HEK293 (cell line): Measurements from ENCODE around the gene TMEM39B.
A peak's percentile ranks its signal among the peaks of the same experiment; 100 is the strongest.

Source experiments
- CTCF ChIA-PET: fragments of 350-600 bp; formaldehyde crosslinking; extraction: SDS; loops from one replicate; lab custom pipeline; 2021; ENCODE audit warnings: antibody characterized with exemption; lab: Yijun Ruan, JAX
- POLR2A ChIA-PET: fragments of 300-600 bp; formaldehyde crosslinking; extraction: SDS; loops from one replicate; lab custom pipeline; 2020; ENCODE audit warnings: antibody characterized with exemption, inconsistent platforms; lab: Yijun Ruan, JAX
- H3K27ac ChIP-seq: fragments of 200-500 bp; sonication (Bioruptor generic); 2 replicates; pipeline ENCODE4 v1.5.1; 2014; ENCODE audit warnings: low read depth, low read length, control low read depth, inconsistent platforms; ENCODE audit errors: extremely low read depth
- H3K36me3 ChIP-seq, 2 experiments: fragments of 200-500 bp in 1 of 2; sonication (Bioruptor generic) in 1 of 2; 1 replicate in 1 of 2; 2 replicates in 1 of 2; pipeline ENCODE4 v1.5.1; 2014 to 2017; ENCODE audit warnings: inconsistent platforms in 2 of 2, low read length in 2 of 2; ENCODE audit not compliant: control insufficient read depth in 2 of 2, insufficient read depth in 1 of 2
- H3K4me1 ChIP-seq: fragments of 200-500 bp; sonication (Bioruptor generic); 2 replicates; pipeline ENCODE4 v1.5.1; 2014; ENCODE audit warnings: mild to moderate bottlenecking, low read length, inconsistent platforms; ENCODE audit not compliant: control insufficient read depth, insufficient read depth
- H3K4me3 ChIP-seq: 2 replicates; pipeline ENCODE4 v1.5.1; 2011; ENCODE audit warnings: low read depth, mild to moderate bottlenecking, control low read depth, low read length, moderate library complexity
- H3K9me3 ChIP-seq: fragments of 200-500 bp; sonication (Bioruptor generic); 2 replicates; pipeline ENCODE4 v1.5.1; 2014; ENCODE audit warnings: low read depth, low read length, inconsistent platforms; ENCODE audit not compliant: control insufficient read depth, insufficient read depth
- HIC1 ChIP-seq: fragments of 450-650 bp; formaldehyde crosslinking; IDR thresholded peaks from 2 replicates; pipeline ENCODE4 v1.5.1; 2016; ENCODE audit warnings: missing biosample characterization, missing genetic modification characterization
- OSR2 ChIP-seq: fragments of 450-650 bp; formaldehyde crosslinking; IDR thresholded peaks from 2 replicates; pipeline ENCODE4 v1.5.1; 2016; ENCODE audit warnings: missing biosample characterization, missing genetic modification characterization
- SP2 ChIP-seq: fragments of 450-650 bp; formaldehyde crosslinking; IDR thresholded peaks from 2 replicates; pipeline ENCODE4 v1.5.1; 2016; ENCODE audit warnings: missing biosample characterization, missing genetic modification characterization
- TRIM28 ChIP-seq: IDR thresholded peaks from 2 replicates; pipeline ENCODE4 v1.6.1; 2011; ENCODE audit warnings: low read length, control low read depth, borderline replicate concordance
- ZNF155 ChIP-seq: fragments of 450-650 bp; formaldehyde crosslinking; IDR thresholded peaks from 2 replicates; pipeline ENCODE4 v1.5.1; 2016; ENCODE audit warnings: missing biosample characterization, missing genetic modification characterization
- ZNF184 ChIP-seq: fragments of 450-650 bp; IDR thresholded peaks from 2 replicates; pipeline ENCODE4 v1.5.1; 2018; ENCODE audit warnings: missing biosample characterization, mild to moderate bottlenecking, missing genetic modification characterization
- ZNF274 ChIP-seq, 2 experiments: fragments of 200-500 bp in 1 of 2; fragments of 450-650 bp in 1 of 2; sonication (Bioruptor generic) in 1 of 2; formaldehyde crosslinking in 1 of 2; IDR thresholded peaks; 2 replicates each; pipeline versions ENCODE4 v1.5.1 to v1.6.1; 2014 to 2016; ENCODE audit warnings: borderline replicate concordance in 1 of 2, inconsistent platforms in 1 of 2, low read length in 1 of 2, missing biosample characterization in 1 of 2, missing genetic modification characterization in 1 of 2
- ZNF311 ChIP-seq: fragments of 450-650 bp; formaldehyde crosslinking; IDR thresholded peaks from 2 replicates; pipeline ENCODE4 v1.5.1; 2017; ENCODE audit warnings: missing biosample characterization, missing genetic modification characterization, borderline replicate concordance
- ZNF354C ChIP-seq: fragments of 450-650 bp; formaldehyde crosslinking; IDR thresholded peaks from 2 replicates; pipeline ENCODE4 v1.5.1; 2016; ENCODE audit warnings: missing biosample characterization, missing genetic modification characterization, low read depth, borderline replicate concordance
- ZNF544 ChIP-seq: fragments of 450-650 bp; formaldehyde crosslinking; IDR thresholded peaks from 2 replicates; pipeline ENCODE4 v1.5.0; 2017; ENCODE audit warnings: missing biosample characterization, missing genetic modification characterization
- ZNF596 ChIP-seq: fragments of 450-650 bp; IDR thresholded peaks from 2 replicates; pipeline ENCODE4 v1.5.0; 2018; ENCODE audit warnings: missing biosample characterization, mild to moderate bottlenecking, missing genetic modification characterization, moderate library complexity
- ZNF600 ChIP-seq: fragments of 450-650 bp; formaldehyde crosslinking; IDR thresholded peaks from 2 replicates; pipeline ENCODE4 v1.5.1; 2016; ENCODE audit warnings: missing biosample characterization, missing genetic modification characterization
- ZNF654 ChIP-seq: fragments of 450-650 bp; formaldehyde crosslinking; IDR thresholded peaks from 2 replicates; pipeline ENCODE4 v1.5.1; 2016; ENCODE audit warnings: low read depth, missing biosample characterization, missing genetic modification characterization
- ZNF830 ChIP-seq: fragments of 450-650 bp; IDR thresholded peaks from 2 replicates; pipeline ENCODE4 v1.5.0; 2018; ENCODE audit warnings: missing biosample characterization, missing genetic modification characterization, low read depth, mild to moderate bottlenecking, moderate library complexity
- ZSCAN23 ChIP-seq: fragments of 450-650 bp; formaldehyde crosslinking; IDR thresholded peaks from 2 replicates; pipeline ENCODE4 v1.5.1; 2016; ENCODE audit warnings: missing biosample characterization, missing genetic modification characterization
- TF ChIP-seq, protein P1 (sequence below): fragments of 450-650 bp; formaldehyde crosslinking; conservative IDR thresholded peaks from 2 replicates; pipeline ENCODE4 v1.5.1; 2016; ENCODE audit warnings: low read depth, missing biosample characterization, missing genetic modification characterization

The TMEM39B gene

DNA sequence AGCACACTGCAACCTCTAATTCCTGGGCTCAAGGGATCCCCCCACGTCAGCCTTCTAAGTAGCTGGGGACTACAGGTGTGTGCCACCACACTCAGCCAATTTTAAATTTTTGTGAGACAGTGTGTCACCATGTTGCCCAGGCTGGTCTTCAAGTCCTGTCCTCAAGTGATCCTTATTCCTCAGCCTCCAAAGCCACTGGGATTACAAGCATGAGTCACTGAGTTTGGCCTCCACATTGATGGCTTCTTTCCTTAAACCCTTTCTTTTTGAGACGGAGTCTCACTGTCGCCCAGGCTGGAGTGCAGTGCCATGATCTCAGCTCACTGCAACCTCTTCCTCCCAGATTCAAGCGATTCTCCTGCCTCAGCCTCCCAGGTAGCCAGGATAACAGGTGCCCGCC, 42.8 kb downstream of the TMEM39B start:
- Histone ChIP-seq H3K9me3 (no peaks in the 10 kb centered on the region), H3K36me3 (peaks cover 0 to 22% of the 10 kb centered on the region in 2 experiments; a peak in 2 of 3 replicates), H3K4me3 (no peak overlapping the region), H3K27ac (no peak overlapping the region), H3K4me1 (peaks cover 13% of the 10 kb centered on the region)
- POLR2A ChIA-PET, result no interaction called here
- CTCF ChIA-PET, result no interaction called here
- TF ChIP-seq ZNF184 (tag by site-specific recombination) (no peak), ZNF544 (tag by site-specific recombination) (no peak), HIC1 (tag by site-specific recombination) (peak; percentile 49), ZNF654 (tag by site-specific recombination) (no peak), TRIM28 (no peak), ZNF830 (no peak), ZNF354C (tag by site-specific recombination) (no peak), ZNF600 (0 out of 2 replicates have a peak, but pooled peaks have one; percentile 34), OSR2 (tag by site-specific recombination) (no peak), ZSCAN23 (tag by site-specific recombination) (no peak)

DNA sequence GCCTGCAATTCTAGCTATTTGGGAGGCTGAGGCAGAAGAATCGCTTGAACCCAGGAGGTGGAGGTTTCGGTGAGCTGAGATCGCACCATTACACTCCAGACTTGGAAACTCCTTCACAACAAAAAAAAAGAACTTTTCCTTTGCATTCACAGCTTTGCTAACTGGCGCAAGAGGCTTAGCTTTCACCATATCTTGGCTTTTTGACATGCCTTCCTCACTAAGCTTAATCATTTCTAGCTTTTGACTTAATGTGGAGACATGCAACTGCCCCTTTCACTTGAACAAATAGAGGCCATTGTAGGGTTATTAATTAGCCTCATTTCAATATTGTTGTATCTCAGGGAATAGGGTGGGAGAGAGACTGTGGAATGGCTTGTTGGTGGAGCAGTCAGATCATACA, 43.8 kb downstream of the TMEM39B start:
- TF ChIP-seq ZNF311 (tag by site-specific recombination), result no peak
- TF ChIP-seq, protein P1, sequence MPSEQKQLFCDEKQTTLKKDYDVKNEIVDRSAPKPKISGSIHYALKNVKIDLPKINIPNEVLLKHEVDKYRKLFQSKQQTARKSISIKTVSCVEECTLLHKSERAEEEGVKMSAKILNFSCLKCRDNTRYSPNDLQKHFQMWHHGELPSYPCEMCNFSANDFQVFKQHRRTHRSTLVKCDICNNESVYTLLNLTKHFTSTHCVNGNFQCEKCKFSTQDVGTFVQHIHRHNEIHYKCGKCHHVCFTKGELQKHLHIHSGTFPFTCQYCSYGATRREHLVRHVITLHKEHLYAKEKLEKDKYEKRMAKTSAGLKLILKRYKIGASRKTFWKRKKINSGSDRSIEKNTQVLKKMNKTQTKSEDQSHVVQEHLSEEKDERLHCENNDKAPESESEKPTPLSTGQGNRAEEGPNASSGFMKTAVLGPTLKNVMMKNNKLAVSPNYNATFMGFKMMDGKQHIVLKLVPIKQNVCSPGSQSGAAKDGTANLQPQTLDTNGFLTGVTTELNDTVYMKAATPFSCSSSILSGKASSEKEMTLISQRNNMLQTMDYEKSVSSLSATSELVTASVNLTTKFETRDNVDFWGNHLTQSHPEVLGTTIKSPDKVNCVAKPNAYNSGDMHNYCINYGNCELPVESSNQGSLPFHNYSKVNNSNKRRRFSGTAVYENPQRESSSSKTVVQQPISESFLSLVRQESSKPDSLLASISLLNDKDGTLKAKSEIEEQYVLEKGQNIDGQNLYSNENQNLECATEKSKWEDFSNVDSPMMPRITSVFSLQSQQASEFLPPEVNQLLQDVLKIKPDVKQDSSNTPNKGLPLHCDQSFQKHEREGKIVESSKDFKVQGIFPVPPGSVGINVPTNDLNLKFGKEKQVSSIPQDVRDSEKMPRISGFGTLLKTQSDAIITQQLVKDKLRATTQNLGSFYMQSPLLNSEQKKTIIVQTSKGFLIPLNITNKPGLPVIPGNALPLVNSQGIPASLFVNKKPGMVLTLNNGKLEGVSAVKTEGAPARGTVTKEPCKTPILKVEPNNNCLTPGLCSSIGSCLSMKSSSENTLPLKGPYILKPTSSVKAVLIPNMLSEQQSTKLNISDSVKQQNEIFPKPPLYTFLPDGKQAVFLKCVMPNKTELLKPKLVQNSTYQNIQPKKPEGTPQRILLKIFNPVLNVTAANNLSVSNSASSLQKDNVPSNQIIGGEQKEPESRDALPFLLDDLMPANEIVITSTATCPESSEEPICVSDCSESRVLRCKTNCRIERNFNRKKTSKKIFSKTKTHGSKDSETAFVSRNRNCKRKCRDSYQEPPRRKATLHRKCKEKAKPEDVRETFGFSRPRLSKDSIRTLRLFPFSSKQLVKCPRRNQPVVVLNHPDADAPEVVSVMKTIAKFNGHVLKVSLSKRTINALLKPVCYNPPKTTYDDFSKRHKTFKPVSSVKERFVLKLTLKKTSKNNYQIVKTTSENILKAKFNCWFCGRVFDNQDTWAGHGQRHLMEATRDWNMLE, result no peak
- TF ChIP-seq ZNF155 (tag by site-specific recombination), result no peak
- TF ChIP-seq ZNF184 (tag by site-specific recombination), result no peak
- TF ChIP-seq ZNF596 (tag by site-specific recombination), result no peak
- no peak for TF ChIP-seq SP2
- no peak for TF ChIP-seq ZNF274 (IDR thresholded peaks at IDR 0.05; ENCODE audit: low read length)
- no peak for TF ChIP-seq ZNF274 (tag by site-specific recombination; IDR thresholded peaks at IDR 0.05; ENCODE audit: borderline replicate concordance)
- TF ChIP-seq, all 188 proteins: peak for 0
- Histone ChIP-seq H3K4me3 (no peak overlapping the region), H3K9me3 (no peaks in the 10 kb centered on the region), H3K4me1 (peaks cover 11% of the 10 kb centered on the region), H3K27ac (no peak overlapping the region), H3K36me3 (peaks cover 0 to 17% of the 10 kb centered on the region in 2 experiments; a peak in 2 of 3 replicates)
- ChIA-PET POLR2A (interaction anchor here (0.7 kb wide), 2 partner anchors 14 to 63 kb away, joined by 3 read pairs; partner anchors contain the start of gene TXLNA), CTCF (no interaction called here)
